Erythroblast (primary cell): ENCODE data around the gene MBOAT7.

ENCODE experiments used
- GATA1 ChIP-seq: IDR thresholded peaks from 2 replicates; pipeline ENCODE4 v1.6.1; 2011; ENCODE audit warnings: low read depth, mild to moderate bottlenecking, control low read depth, low read length, moderate library complexity
- POLR2A ChIP-seq: IDR thresholded peaks from 2 replicates; pipeline ENCODE4 v1.6.1; 2011; ENCODE audit warnings: mild to moderate bottlenecking, low read length

GRCh38 chr19:54158812-54159351 is 30.5 kb downstream of the MBOAT7 start:
- TF ChIP-seq POLR2A (no peak), GATA1 (no peak)
